RCC 7860 (cell line): ENCODE measurements around the gene ARF5.
"Not testable (repeated sequence)": the region's sequence is repeated elsewhere in the genome, so short reads cannot be mapped to it uniquely, and the experiment has no call there.

Source experiments
- DNase-seq: peaks from one replicate; pipeline ENCODE4 v3.0.0-alpha.2; 2015; ENCODE audit warnings: low spot score
- FAIRE-seq: peaks from 2 replicates; lab custom pipeline; 2012; peaks lifted over from hg19 to GRCh38; lab: Jason Lieb, UNC

The ARF5 gene

GRCh38 chr7:127588019-127588696 is at the start of gene ARF5:
Gene ARF5 (plus strand): TSS chr7:127588411. CDS start chr7:127588499, 88 bp downstream.
- FAIRE-seq (no peak), DNase-seq (peak; percentile 58)

DNA sequence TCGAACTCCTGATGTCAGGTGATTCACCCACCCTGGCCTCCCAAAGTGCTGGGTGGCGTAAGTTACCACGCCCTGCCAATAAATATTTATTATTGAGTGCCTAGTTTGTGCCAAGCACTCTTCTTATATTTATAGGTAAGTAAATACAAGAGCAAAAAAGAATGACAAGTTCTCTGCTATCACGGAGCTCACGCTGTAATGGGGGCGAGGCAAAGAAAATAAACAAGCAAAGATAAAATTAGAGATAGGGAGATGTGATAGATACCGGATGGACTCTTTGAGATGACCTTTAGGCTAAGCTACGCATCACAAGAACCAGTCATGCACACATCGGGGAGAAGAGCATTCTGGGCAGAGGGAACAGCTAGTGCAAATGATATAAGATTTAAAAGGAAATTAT is 49.1 kb upstream of the ARF5 start:
- no peak for DNase-seq
- no peak for FAIRE-seq

DNA sequence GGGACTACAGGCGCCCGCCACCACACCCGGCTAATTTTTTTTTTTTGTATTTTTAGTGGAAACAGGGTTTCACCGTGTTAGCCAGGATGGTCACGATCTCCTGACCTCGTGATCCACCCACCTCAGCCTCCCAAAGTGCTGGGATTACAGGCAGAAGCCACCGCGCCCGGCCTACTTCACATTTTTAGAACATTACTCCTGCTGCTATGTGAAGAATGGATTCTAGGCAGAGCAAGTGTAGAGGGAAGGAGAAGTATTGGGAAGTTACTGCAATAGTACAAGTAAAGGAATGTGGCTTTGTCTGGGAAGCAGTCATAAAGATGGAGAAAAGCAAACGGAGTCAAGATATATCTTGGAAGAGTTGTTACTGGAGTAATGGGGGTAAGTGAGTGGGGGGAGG is 47.8 kb upstream of the ARF5 start:
- FAIRE-seq, DNase-seq: not testable (repeated sequence)

DNA sequence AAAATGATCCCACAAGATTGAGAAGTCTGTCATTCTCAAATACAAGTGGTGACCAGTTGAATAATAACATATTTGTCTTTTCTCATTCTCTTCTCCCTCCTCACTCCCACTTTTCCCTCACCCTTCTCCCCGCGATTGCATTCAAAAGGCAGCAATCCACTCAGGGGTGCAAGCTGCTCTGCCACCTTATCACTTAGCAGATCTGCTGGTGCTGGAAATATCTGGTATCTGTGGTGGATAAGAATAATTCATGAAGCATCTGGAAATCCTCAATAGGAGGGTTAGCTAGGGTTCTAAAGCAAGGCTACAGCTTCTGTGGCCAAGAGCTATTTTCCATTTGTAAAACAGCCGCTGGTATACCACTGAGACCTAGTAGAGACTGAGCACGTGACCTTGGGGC is 46.7 kb upstream of the ARF5 start:
- DNase-seq, result no peak
- FAIRE-seq, result no peak

- FAIRE-seq (no peak), DNase-seq (no peak)
These were observed 41.9 kb upstream of the ARF5 start for GRCh38 chr7:127546313-127546712.

- FAIRE-seq (no peak), DNase-seq (no peak)
These were observed 38.0 kb upstream of the ARF5 start for GRCh38 chr7:127550247-127550646.

GRCh38 chr7:127551941-127552340 is 36.3 kb upstream of the ARF5 start:
- DNase-seq, result no peak
- no peak for FAIRE-seq

- DNase-seq, result no peak
- FAIRE-seq, result no peak
These were observed 31.8 kb upstream of the ARF5 start for GRCh38 chr7:127556404-127556803.

- FAIRE-seq (no peak), DNase-seq (no peak)
These were observed 30.4 kb upstream of the ARF5 start for GRCh38 chr7:127557803-127558202.

- DNase-seq, result no peak
These were observed 22.0 kb upstream of the ARF5 start for GRCh38 chr7:127566242-127566641.

DNA sequence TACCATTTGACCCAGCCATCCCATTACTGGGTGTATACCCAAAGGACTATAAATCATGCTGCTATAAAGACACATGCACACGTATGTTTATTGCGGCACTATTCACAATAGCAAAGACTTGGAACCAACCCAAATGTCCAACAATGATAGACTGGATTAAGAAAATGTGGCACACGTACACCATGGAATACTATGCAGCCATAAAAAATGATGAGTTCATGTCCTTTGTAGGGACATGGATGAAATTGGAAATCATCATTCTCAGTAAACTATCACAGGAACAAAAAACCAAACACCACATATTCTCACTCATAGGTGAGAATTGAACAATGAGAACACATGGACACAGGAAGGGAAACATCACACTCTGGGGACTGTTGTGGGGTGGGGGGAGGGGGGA is 20.2 kb upstream of the ARF5 start:
- not testable (repeated sequence) for FAIRE-seq, DNase-seq

More at GRCh38 chr7:127566242-127566641, 22.0 kb upstream of the ARF5 start:
- no peak for FAIRE-seq

- DNase-seq (peak; percentile 56), FAIRE-seq (no peak)
These were observed 16.3 kb upstream of the ARF5 start for GRCh38 chr7:127571741-127572505.

- DNase-seq, result no peak
These were observed 10.1 kb upstream of the ARF5 start for GRCh38 chr7:127578036-127578684.

GRCh38 chr7:127578711-127579275 is 9.4 kb upstream of the ARF5 start:
- FAIRE-seq (no peak), DNase-seq (no peak)

More at GRCh38 chr7:127578036-127578684, 10.1 kb upstream of the ARF5 start:
- FAIRE-seq, result no peak

- DNase-seq (no peak), FAIRE-seq (no peak)
These were observed 7.6 kb upstream of the ARF5 start for GRCh38 chr7:127580612-127581011.

DNA sequence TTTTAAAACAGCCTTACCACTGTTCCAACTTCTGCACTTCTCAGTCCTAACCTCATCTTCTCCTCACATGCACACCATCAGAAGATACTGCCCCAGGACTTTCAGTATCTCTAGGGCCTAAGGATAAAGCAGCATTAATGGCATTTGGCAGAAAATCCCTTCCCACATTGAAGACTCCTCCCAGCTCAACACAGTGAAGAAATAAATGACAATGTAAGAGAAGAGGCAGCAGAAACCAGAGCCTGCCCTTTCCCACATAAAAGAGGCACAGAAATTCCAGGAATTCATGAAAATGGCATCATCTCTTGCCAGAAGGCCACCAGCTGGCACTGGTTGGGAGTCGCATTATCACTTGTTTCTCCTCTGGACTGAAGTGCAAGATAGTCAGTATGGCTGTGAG is 6.5 kb upstream of the ARF5 start:
- DNase-seq, result no peak
- FAIRE-seq, result no peak

DNA sequence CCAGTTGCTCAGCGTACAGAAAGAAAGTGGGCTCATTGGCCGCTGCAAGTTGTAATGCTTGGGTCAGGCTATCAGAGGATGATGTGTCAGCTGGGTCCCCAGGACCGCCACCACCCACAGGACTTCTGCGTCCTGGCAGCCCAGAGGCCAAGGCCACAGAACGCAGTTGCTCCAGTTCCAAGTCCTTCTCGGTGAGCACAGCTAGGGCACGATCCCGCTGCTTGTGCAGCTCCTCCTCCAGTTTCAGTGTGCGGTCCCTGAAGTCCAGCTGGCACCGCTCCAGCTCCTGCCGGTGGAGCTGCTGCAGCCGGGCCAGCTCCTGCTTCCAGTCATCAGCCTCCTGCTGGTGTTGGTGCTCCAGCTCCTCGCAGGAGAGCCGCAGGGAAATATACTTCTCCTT is 5.8 kb upstream of the ARF5 start:
- no peak for FAIRE-seq
- no peak for DNase-seq

- FAIRE-seq (no peak), DNase-seq (no peak)
These were observed 3.6 kb upstream of the ARF5 start for GRCh38 chr7:127584648-127585043.

DNA sequence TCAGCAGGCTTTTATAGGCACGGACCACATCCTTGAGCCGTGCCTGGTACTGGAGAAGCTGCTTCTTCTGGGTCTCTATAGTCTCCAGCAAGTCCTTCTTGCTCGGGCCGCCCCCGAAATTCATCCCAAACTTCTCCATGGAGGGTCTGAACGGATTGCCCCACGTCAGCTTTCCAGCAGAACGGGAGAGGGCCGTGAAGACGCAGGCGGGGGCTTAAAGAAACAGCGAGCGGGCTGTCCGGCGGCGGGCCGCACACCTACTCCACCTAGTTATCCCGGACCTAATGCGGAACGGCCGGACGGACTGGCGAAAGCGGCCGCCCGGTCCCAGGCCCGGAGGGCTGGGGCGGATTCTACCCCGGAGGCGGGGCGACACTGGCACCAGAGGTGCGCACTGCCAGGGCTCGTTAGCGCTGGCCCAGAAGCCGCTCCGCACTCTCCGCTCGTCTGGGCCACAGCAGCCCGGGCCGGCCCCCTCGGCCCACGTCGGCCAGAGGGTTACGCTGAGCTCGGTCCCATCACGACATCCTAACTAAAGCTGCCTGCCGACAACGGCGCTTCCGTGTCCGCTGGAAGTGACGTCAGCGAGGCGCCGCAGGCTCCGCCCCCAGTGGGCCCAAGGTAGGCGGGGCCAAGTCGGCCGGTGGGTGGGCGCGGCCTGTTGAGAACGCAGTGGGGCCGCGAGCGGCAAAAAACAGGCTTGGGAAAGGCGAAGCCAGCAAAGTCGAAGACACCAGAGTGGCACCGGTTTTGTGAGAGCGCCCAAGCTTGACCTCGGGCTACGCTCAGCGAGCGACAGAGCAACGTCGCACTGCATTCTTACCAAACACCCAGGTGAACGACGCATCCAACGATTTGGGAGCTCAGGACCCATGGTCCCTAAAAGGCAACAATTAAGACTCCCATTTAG is 2.9 kb upstream of the ARF5 start, which contains the start of gene GCC1:
GCC1 (minus strand) TSS at position 553 of the 910 bp plus-strand sequence; CDS start at position 139, 414 bp downstream.
- peak; percentile 72 for DNase-seq
- no peak for FAIRE-seq

GRCh38 chr7:127586346-127586745 is 1.9 kb upstream of the ARF5 start:
- FAIRE-seq, result no peak

More at GRCh38 chr7:127586346-127586745, 1.9 kb upstream of the ARF5 start:
- no peak for DNase-seq
